H1 (cell line): ENCODE measurements around the gene RAB3IP.

Experiments used
- FOSL1 ChIP-seq: IDR thresholded peaks from 2 replicates; pipeline ENCODE4 v1.6.1; 2011; ENCODE audit warnings: mild to moderate bottlenecking, low read depth, low read length, moderate library complexity; ENCODE audit not compliant: insufficient read depth
- HDAC2 ChIP-seq, 2 experiments: fragments of 300-600 bp in 1 of 2; sonication (generic) in 1 of 2; IDR thresholded peaks; 2 replicates each; pipeline ENCODE4 v1.6.1; 2011 to 2012; ENCODE audit warnings: low read depth in 2 of 2, low read length in 2 of 2, mild to moderate bottlenecking in 2 of 2, moderate library complexity in 2 of 2, borderline replicate concordance in 1 of 2, inconsistent platforms in 1 of 2
- POLR2AphosphoS5 ChIP-seq: IDR thresholded peaks from 2 replicates; pipeline ENCODE4 v1.6.1; 2011; ENCODE audit warnings: low read depth, low read length
- TF ChIP-seq, protein P1 (sequence below), 3 experiments: IDR thresholded peaks; 1 replicate in 2 of 3; 2 replicates in 1 of 3; pipeline versions ENCODE4 v1.5.1 to v1.6.1; 2011; ENCODE audit warnings: low read length in 3 of 3, mild to moderate bottlenecking in 3 of 3, inconsistent platforms in 2 of 3, low read depth in 1 of 3, moderate library complexity in 1 of 3; ENCODE audit not compliant: insufficient read depth in 1 of 3; ENCODE audit errors: control extremely low read depth in 1 of 3

- TF ChIP-seq, protein P1, sequence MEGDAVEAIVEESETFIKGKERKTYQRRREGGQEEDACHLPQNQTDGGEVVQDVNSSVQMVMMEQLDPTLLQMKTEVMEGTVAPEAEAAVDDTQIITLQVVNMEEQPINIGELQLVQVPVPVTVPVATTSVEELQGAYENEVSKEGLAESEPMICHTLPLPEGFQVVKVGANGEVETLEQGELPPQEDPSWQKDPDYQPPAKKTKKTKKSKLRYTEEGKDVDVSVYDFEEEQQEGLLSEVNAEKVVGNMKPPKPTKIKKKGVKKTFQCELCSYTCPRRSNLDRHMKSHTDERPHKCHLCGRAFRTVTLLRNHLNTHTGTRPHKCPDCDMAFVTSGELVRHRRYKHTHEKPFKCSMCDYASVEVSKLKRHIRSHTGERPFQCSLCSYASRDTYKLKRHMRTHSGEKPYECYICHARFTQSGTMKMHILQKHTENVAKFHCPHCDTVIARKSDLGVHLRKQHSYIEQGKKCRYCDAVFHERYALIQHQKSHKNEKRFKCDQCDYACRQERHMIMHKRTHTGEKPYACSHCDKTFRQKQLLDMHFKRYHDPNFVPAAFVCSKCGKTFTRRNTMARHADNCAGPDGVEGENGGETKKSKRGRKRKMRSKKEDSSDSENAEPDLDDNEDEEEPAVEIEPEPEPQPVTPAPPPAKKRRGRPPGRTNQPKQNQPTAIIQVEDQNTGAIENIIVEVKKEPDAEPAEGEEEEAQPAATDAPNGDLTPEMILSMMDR (IDR thresholded peaks at IDR 0.05; ENCODE audit: control extremely low read depth in 1 of 3, insufficient read depth in 1 of 3, low read depth in 1 of 3, low read length in 3 of 3): no peak
- TF ChIP-seq FOSL1: no peak
- TF ChIP-seq POLR2AphosphoS5: no peak
- no peak for TF ChIP-seq HDAC2 (IDR thresholded peaks at IDR 0.05; ENCODE audit: borderline replicate concordance in 1 of 2, low read depth in 2 of 2, low read length in 2 of 2)
These were observed 95.9 kb downstream of the RAB3IP start for GRCh38 chr12:69834576-69834975.
